WTC11 (cell line): ENCODE measurements around the gene CCDC15.

Experiments used
- JUN ChIP-seq: sonication (generic); formaldehyde crosslinking; IDR thresholded peaks from 2 replicates; pipeline ENCODE4 v1.8.0; 2023; ENCODE audit warnings: mild to moderate bottlenecking, missing genetic modification reagents
- PRRX2 ChIP-seq: fragments of 250-450 bp; sonication (Bioruptor Pico); IDR thresholded peaks from 2 replicates; pipeline ENCODE4 v1.8.0; 2021; ENCODE audit warnings: mild to moderate bottlenecking
- RORB ChIP-seq: fragments of 250-450 bp; sonication (Bioruptor Pico); IDR thresholded peaks from 2 replicates; pipeline ENCODE4 v1.9.0; 2021; ENCODE audit warnings: mild to moderate bottlenecking
- SP1 ChIP-seq: sonication (generic); formaldehyde crosslinking; conservative IDR thresholded peaks from 2 replicates; pipeline ENCODE4 v1.8.1; 2022; ENCODE audit warnings: missing genetic modification reagents
- ZNF423 ChIP-seq: fragments of 250-450 bp; sonication (Bioruptor Pico); IDR thresholded peaks from 2 replicates; pipeline ENCODE4 v2.1.2; 2022; ENCODE audit warnings: mild to moderate bottlenecking, moderate library complexity
- TF ChIP-seq, protein P1 (sequence below): fragments of 200-600 bp; IDR thresholded peaks from 2 replicates; pipeline ENCODE4 v1.8.0; 2022; ENCODE audit warnings: antibody characterized with exemption
- TF ChIP-seq, protein P2 (sequence below): sonication (generic); formaldehyde crosslinking; IDR thresholded peaks from 2 replicates; pipeline ENCODE4 v1.8.1; 2023; ENCODE audit warnings: mild to moderate bottlenecking, moderate library complexity, missing genetic modification reagents
- TF ChIP-seq, protein P3 (sequence below): fragments of 250-450 bp; sonication (Bioruptor Pico); IDR thresholded peaks from 2 replicates; pipeline ENCODE4 v1.9.0; 2021; ENCODE audit warnings: mild to moderate bottlenecking
- TF ChIP-seq, protein P4 (sequence below): sonication (generic); formaldehyde crosslinking; IDR thresholded peaks from 2 replicates; pipeline ENCODE4 v1.8.0; 2022; ENCODE audit warnings: mild to moderate bottlenecking, missing genetic modification reagents
- TF ChIP-seq, protein P5 (sequence below): sonication (generic); formaldehyde crosslinking; IDR thresholded peaks from 2 replicates; pipeline ENCODE4 v1.8.0; 2022; ENCODE audit warnings: mild to moderate bottlenecking, missing genetic modification reagents

DNA sequence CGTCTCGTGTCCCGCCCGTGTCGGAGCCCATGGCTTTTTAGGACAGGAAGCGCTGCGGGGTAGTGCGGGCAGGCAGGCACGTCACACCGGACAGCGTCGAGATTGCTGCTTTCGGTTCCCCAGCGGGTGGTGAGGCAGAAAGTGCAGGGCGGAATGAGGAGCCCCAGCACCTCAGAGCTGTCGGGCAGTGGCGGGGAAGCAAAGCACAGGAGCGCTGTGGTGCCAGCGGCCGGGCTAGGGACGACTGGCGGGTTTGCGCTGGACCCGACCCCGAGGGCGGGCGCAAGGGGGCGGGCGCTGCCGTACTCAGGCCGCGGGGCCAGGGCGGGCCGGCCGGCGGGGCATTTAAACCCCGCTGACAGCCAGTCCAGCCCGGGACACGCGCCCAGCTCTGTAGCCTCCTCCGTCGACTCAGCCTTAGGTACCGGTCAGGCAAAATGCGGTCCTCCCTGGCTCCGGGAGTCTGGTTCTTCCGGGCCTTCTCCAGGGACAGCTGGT lies 109.0 kb downstream of the CCDC15 start, which contains the start of gene SLC37A2:
- TF ChIP-seq, protein P1, sequence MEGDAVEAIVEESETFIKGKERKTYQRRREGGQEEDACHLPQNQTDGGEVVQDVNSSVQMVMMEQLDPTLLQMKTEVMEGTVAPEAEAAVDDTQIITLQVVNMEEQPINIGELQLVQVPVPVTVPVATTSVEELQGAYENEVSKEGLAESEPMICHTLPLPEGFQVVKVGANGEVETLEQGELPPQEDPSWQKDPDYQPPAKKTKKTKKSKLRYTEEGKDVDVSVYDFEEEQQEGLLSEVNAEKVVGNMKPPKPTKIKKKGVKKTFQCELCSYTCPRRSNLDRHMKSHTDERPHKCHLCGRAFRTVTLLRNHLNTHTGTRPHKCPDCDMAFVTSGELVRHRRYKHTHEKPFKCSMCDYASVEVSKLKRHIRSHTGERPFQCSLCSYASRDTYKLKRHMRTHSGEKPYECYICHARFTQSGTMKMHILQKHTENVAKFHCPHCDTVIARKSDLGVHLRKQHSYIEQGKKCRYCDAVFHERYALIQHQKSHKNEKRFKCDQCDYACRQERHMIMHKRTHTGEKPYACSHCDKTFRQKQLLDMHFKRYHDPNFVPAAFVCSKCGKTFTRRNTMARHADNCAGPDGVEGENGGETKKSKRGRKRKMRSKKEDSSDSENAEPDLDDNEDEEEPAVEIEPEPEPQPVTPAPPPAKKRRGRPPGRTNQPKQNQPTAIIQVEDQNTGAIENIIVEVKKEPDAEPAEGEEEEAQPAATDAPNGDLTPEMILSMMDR = no peak
- no peak for TF ChIP-seq JUN (CRISPR knock-in tag)
- TF ChIP-seq, protein P2, sequence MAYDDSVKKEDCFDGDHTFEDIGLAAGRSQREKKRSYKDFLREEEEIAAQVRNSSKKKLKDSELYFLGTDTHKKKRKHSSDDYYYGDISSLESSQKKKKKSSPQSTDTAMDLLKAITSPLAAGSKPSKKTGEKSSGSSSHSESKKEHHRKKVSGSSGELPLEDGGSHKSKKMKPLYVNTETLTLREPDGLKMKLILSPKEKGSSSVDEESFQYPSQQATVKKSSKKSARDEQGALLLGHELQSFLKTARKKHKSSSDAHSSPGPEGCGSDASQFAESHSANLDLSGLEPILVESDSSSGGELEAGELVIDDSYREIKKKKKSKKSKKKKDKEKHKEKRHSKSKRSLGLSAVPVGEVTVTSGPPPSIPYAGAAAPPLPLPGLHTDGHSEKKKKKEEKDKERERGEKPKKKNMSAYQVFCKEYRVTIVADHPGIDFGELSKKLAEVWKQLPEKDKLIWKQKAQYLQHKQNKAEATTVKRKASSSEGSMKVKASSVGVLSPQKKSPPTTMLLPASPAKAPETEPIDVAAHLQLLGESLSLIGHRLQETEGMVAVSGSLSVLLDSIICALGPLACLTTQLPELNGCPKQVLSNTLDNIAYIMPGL (CRISPR knock-in tag) = peak; percentile 63; the same call in 1 of the 2 replicates
- TF ChIP-seq SP1 = no peak
- TF ChIP-seq, protein P3, sequence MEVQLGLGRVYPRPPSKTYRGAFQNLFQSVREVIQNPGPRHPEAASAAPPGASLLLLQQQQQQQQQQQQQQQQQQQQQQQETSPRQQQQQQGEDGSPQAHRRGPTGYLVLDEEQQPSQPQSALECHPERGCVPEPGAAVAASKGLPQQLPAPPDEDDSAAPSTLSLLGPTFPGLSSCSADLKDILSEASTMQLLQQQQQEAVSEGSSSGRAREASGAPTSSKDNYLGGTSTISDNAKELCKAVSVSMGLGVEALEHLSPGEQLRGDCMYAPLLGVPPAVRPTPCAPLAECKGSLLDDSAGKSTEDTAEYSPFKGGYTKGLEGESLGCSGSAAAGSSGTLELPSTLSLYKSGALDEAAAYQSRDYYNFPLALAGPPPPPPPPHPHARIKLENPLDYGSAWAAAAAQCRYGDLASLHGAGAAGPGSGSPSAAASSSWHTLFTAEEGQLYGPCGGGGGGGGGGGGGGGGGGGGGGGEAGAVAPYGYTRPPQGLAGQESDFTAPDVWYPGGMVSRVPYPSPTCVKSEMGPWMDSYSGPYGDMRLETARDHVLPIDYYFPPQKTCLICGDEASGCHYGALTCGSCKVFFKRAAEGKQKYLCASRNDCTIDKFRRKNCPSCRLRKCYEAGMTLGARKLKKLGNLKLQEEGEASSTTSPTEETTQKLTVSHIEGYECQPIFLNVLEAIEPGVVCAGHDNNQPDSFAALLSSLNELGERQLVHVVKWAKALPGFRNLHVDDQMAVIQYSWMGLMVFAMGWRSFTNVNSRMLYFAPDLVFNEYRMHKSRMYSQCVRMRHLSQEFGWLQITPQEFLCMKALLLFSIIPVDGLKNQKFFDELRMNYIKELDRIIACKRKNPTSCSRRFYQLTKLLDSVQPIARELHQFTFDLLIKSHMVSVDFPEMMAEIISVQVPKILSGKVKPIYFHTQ (CRISPR knock-in tag) = no peak
- TF ChIP-seq, protein P4, sequence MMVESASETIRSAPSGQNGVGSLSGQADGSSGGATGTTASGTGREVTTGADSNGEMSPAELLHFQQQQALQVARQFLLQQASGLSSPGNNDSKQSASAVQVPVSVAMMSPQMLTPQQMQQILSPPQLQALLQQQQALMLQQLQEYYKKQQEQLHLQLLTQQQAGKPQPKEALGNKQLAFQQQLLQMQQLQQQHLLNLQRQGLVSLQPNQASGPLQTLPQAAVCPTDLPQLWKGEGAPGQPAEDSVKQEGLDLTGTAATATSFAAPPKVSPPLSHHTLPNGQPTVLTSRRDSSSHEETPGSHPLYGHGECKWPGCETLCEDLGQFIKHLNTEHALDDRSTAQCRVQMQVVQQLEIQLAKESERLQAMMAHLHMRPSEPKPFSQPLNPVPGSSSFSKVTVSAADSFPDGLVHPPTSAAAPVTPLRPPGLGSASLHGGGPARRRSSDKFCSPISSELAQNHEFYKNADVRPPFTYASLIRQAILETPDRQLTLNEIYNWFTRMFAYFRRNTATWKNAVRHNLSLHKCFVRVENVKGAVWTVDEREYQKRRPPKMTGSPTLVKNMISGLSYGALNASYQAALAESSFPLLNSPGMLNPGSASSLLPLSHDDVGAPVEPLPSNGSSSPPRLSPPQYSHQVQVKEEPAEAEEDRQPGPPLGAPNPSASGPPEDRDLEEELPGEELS = no peak
- no peak for TF ChIP-seq RORB (CRISPR knock-in tag)
- no peak for TF ChIP-seq ZNF423 (CRISPR knock-in tag)
- TF ChIP-seq, protein P5, sequence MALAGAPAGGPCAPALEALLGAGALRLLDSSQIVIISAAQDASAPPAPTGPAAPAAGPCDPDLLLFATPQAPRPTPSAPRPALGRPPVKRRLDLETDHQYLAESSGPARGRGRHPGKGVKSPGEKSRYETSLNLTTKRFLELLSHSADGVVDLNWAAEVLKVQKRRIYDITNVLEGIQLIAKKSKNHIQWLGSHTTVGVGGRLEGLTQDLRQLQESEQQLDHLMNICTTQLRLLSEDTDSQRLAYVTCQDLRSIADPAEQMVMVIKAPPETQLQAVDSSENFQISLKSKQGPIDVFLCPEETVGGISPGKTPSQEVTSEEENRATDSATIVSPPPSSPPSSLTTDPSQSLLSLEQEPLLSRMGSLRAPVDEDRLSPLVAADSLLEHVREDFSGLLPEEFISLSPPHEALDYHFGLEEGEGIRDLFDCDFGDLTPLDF = no peak
- no peak for TF ChIP-seq PRRX2 (CRISPR knock-in tag)
